ENCODE data around the gene TLCD2. TPM values are rescaled to one million over a fixed set of nuclear protein-coding genes. Genes with fewer than 3 reads are reported as not detected.
"Not testable (repeated sequence)": the region's sequence is repeated elsewhere in the genome, so short reads cannot be mapped to it uniquely, and the experiment has no call there.

Gene TLCD2
- total RNA-seq, 6 experiments from 2014 or later, result 2.7 to 3.8 (median 3.2) TPM

GRCh38 chr17:1658100-1658499 lies 52.1 kb downstream of the TLCD2 start:
- H3K4me3 Mint-ChIP-seq, result no peak overlapping the region
- no peak for TF ChIP-seq CTCF (IDR thresholded peaks at IDR 0.05)
- H3K4me1 Mint-ChIP-seq (ENCODE audit: low read depth), result no peaks in the 10 kb centered on the region
- no peak for DNase-seq
- peaks cover 2% of the 10 kb centered on the region for H3K27me3 Mint-ChIP-seq (ENCODE audit: insufficient read depth)
- H3K36me3 Mint-ChIP-seq (ENCODE audit: low read depth), result peaks cover 71% of the 10 kb centered on the region
- H3K27ac Mint-ChIP-seq, result no peak overlapping the region
- H3K9me3 Mint-ChIP-seq, result no peaks in the 10 kb centered on the region

- no peak for TF ChIP-seq CTCF (IDR thresholded peaks at IDR 0.05)
- Mint-ChIP-seq H3K36me3 (ENCODE audit: low read depth) (peaks cover 50% of the 10 kb centered on the region), H3K4me1 (ENCODE audit: low read depth) (peaks cover 7% of the 10 kb centered on the region), H3K9me3 (no peaks in the 10 kb centered on the region), H3K4me3 (no peak overlapping the region), H3K27ac (no peak overlapping the region), H3K27me3 (ENCODE audit: insufficient read depth) (no peaks in the 10 kb centered on the region; the same call in 1 of the 2 replicates)
- DNase-seq, result no peak
Measured at GRCh38 chr17:1653735-1654134, 56.4 kb downstream of the TLCD2 start.

DNA sequence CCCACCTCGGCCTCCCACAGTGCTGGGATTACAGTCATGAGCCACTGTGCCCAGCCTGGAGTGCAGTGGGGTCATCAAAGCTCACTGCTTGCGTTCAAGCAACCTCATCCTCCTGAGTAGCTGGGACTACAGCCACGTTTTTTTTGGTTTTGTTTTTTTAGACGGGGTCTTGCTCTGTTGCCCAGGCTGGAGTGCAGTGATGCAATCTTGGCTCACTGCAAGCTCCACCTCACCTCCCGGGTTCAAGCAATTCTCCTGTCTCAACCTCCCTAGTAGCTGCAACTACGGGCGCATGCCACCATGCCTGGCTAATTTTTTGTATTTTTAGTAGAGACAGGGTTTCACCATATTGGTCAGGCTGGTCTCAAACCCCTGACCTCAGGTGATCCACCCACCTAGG lies 57.4 kb downstream of the TLCD2 start:
- H3K27me3 Mint-ChIP-seq (ENCODE audit: insufficient read depth); H3K4me3 Mint-ChIP-seq; H3K27ac Mint-ChIP-seq; H3K9me3 Mint-ChIP-seq; H3K4me1 Mint-ChIP-seq (ENCODE audit: low read depth); DNase-seq: not testable (repeated sequence)
- peaks cover 41% of the 10 kb centered on the region for H3K36me3 Mint-ChIP-seq (ENCODE audit: low read depth)

Other genes starting within 250 kb of the TLCD2 start
- gene MYO1C, start 217.7 kb downstream of the TLCD2 start, total RNA-seq (2021; fragmentation: NEBNext Ultra II Directional; extraction: Animal tissue kit (Norgen Biotek cat#: 25700)), result 100 to 1,000 TPM; 310 to 400 (median 328) TPM
- gene INPP5K, start 193.8 kb downstream of the TLCD2 start, total RNA-seq (2021; fragmentation: NEBNext Ultra II Directional; extraction: Animal tissue kit (Norgen Biotek cat#: 25700)), result 10 to 100 TPM; 18.2 to 23.5 (median 20.3) TPM
- 10 to 100 TPM; 59.5 to 75.9 (median 67.7) TPM for gene PITPNA, start 147.6 kb downstream of the TLCD2 start, total RNA-seq (2021; fragmentation: NEBNext Ultra II Directional; extraction: Animal tissue kit (Norgen Biotek cat#: 25700))
- 10 to 100 TPM in 1 of 6 experiments, 1 to 10 TPM in 5; 6.4 to 11.2 (median 6.9) TPM for gene SLC43A2, start 81.5 kb downstream of the TLCD2 start, total RNA-seq (2021; fragmentation: NEBNext Ultra II Directional; extraction: Animal tissue kit (Norgen Biotek cat#: 25700))
- gene SCARF1, start 64.6 kb downstream of the TLCD2 start, total RNA-seq (2021; fragmentation: NEBNext Ultra II Directional; extraction: Animal tissue kit (Norgen Biotek cat#: 25700)), result under 1 TPM; 0.09 to 0.38 (median 0.21) TPM
- 1 to 10 TPM; 4.6 to 6.5 (median 5.0) TPM for gene RILP, start 60.5 kb downstream of the TLCD2 start, total RNA-seq (2021; fragmentation: NEBNext Ultra II Directional; extraction: Animal tissue kit (Norgen Biotek cat#: 25700))
- 100 to 1,000 TPM; 224 to 285 (median 248) TPM for gene PRPF8, start 25.5 kb downstream of the TLCD2 start, total RNA-seq (2021; fragmentation: NEBNext Ultra II Directional; extraction: Animal tissue kit (Norgen Biotek cat#: 25700))
- 10 to 100 TPM; 12.5 to 18.1 (median 13.2) TPM for gene WDR81, start 14.3 kb upstream of the TLCD2 start, total RNA-seq (2021; fragmentation: NEBNext Ultra II Directional; extraction: Animal tissue kit (Norgen Biotek cat#: 25700))
- gene SERPINF2, start 32.5 kb upstream of the TLCD2 start, total RNA-seq (2021; fragmentation: NEBNext Ultra II Directional; extraction: Animal tissue kit (Norgen Biotek cat#: 25700)), result not detected
- 10 to 100 TPM; 12.0 to 46.8 (median 13.2) TPM for gene SERPINF1, start 51.7 kb upstream of the TLCD2 start, total RNA-seq (2021; fragmentation: NEBNext Ultra II Directional; extraction: Animal tissue kit (Norgen Biotek cat#: 25700))
- gene SMYD4, start 119.5 kb upstream of the TLCD2 start, total RNA-seq (2021; fragmentation: NEBNext Ultra II Directional; extraction: Animal tissue kit (Norgen Biotek cat#: 25700)), result 10 to 100 TPM in 1 of 6 experiments, 1 to 10 TPM in 5; 6.3 to 10.3 (median 8.7) TPM
- gene RPA1, start 119.6 kb upstream of the TLCD2 start, total RNA-seq (2021; fragmentation: NEBNext Ultra II Directional; extraction: Animal tissue kit (Norgen Biotek cat#: 25700)), result 100 to 1,000 TPM in 4 of 6 experiments, 10 to 100 TPM in 2; 83.2 to 111 (median 108) TPM

Data from HFFc6 (cell line).